SK-N-SH (cell line): ENCODE results near the gene IRGC. TPM values are rescaled to one million over a fixed set of nuclear protein-coding genes. Genes with fewer than 3 reads are reported as not detected.

Experiments used
- CTCF ChIA-PET: fragments of 300-600, 350-600 bp; formaldehyde crosslinking; extraction: SDS; loops from one replicate; lab custom pipeline; 2021; lab: Yijun Ruan, JAX
- POLR2A ChIA-PET: fragments of 350-600 bp; sonication (Branson Sonifier 250); formaldehyde crosslinking; extraction: SDS; loops from one replicate; lab custom pipeline; 2020; ENCODE audit warnings: antibody characterized with exemption, inconsistent platforms; lab: Yijun Ruan, JAX
- DNase-seq: peaks from one replicate; pipeline ENCODE4 v3.0.0; 2012
- H2AFZ ChIP-seq: fragments of 200-600 bp; sonication (generic); 2 replicates; pipeline ENCODE4 v1.8.1; 2016; ENCODE audit warnings: antibody characterized with exemption, mild to moderate bottlenecking, low read depth
- H3F3A ChIP-seq: fragments of 200-600 bp; sonication (generic); replicated peaks from 2 replicates; pipeline ENCODE3; 2016; ENCODE audit warnings: antibody characterized with exemption, mild to moderate bottlenecking; ENCODE audit not compliant: insufficient read depth
- H3K27ac ChIP-seq, 2 experiments: fragments of 200-500 bp in 1 of 2; fragments of 200-600 bp in 1 of 2; sonication (Bioruptor generic) in 1 of 2; sonication (generic), shearing (Covaris generic) in 1 of 2; 2 replicates each; pipeline versions ENCODE4 v1.5.1 to v1.6.1; 2014 to 2016; ENCODE audit warnings: low read depth in 2 of 2, inconsistent platforms in 1 of 2, low read length in 1 of 2, mild to moderate bottlenecking in 1 of 2, mixed read lengths in 1 of 2
- H3K27me3 ChIP-seq: fragments of 200-600 bp; sonication (generic), shearing (Covaris generic); 2 replicates; pipeline ENCODE4 v1.6.1; 2016; ENCODE audit warnings: mixed run types; ENCODE audit not compliant: insufficient read depth
- H3K36me3 ChIP-seq, 2 experiments: fragments of 200-500 bp in 1 of 2; fragments of 200-600 bp in 1 of 2; sonication (Bioruptor generic) in 1 of 2; sonication (generic) in 1 of 2; replicated peaks in 1 of 2; 2 replicates each; pipeline versions ENCODE3 to v1.5.1; 2014 to 2016; ENCODE audit warnings: low read length in 1 of 2, mild to moderate bottlenecking in 1 of 2; ENCODE audit not compliant: insufficient read depth in 2 of 2, control insufficient read depth in 1 of 2
- H3K4me1 ChIP-seq, 2 experiments: fragments of 200-500 bp in 1 of 2; fragments of 200-600 bp in 1 of 2; sonication (Bioruptor generic) in 1 of 2; sonication (generic), shearing (Covaris generic) in 1 of 2; 2 replicates each; pipeline versions ENCODE4 v1.5.1 to v1.6.1; 2014 to 2016; ENCODE audit warnings: low read depth in 1 of 2, low read length in 1 of 2, mixed run types in 1 of 2; ENCODE audit not compliant: insufficient read depth in 2 of 2, control insufficient read depth in 1 of 2
- H3K4me2 ChIP-seq: fragments of 200-600 bp; sonication (generic), shearing (Covaris generic); 2 replicates; pipeline ENCODE4 v1.6.1; 2017; ENCODE audit warnings: mixed run types
- H3K4me3 ChIP-seq, 2 experiments: fragments of 200-500 bp in 1 of 2; fragments of 200-600 bp in 1 of 2; sonication (Bioruptor generic) in 1 of 2; sonication (generic), shearing (Covaris generic) in 1 of 2; 2 replicates each; pipeline versions ENCODE4 v1.5.1 to v1.8.1; 2014 to 2016; ENCODE audit warnings: low read depth in 2 of 2, inconsistent platforms in 1 of 2, low read length in 1 of 2, mild to moderate bottlenecking in 1 of 2, mixed read lengths in 1 of 2, moderate library complexity in 1 of 2
- H3K79me2 ChIP-seq: fragments of 200-600 bp; sonication (generic); 2 replicates; pipeline ENCODE4 v1.8.1; 2017; ENCODE audit warnings: mild to moderate bottlenecking; ENCODE audit not compliant: insufficient read depth
- H3K9ac ChIP-seq: fragments of 200-600 bp; sonication (generic); 2 replicates; pipeline ENCODE4 v1.6.1; 2017; ENCODE audit warnings: mixed run types
- H3K9me2 ChIP-seq: fragments of 200-600 bp; sonication (generic); 2 replicates; pipeline ENCODE4 v1.6.1; 2017; ENCODE audit warnings: mixed run types
- H3K9me3 ChIP-seq: fragments of 200-600 bp; sonication (generic); 2 replicates; pipeline ENCODE4 v1.6.1; 2017; ENCODE audit warnings: mixed run types, mild to moderate bottlenecking, moderate library complexity
- H4K20me1 ChIP-seq: fragments of 200-600 bp; sonication (generic); 2 replicates; pipeline ENCODE4 v1.6.1; 2017; ENCODE audit warnings: mild to moderate bottlenecking, mixed run types; ENCODE audit not compliant: insufficient read depth
- CHD2 ChIP-seq: fragments of 150-350 bp; IDR thresholded peaks from 2 replicates; pipeline ENCODE4 v1.6.1; 2018; ENCODE audit warnings: low read length; ENCODE audit not compliant: partially characterized antibody
- ELF1 ChIP-seq: IDR thresholded peaks from 2 replicates; pipeline ENCODE4 v1.4.0; 2012
- FOXJ3 ChIP-seq: sonication (generic); formaldehyde crosslinking; IDR thresholded peaks from 2 replicates; pipeline ENCODE4 v1.5.1; 2020; ENCODE audit warnings: mild to moderate bottlenecking, missing genetic modification reagents
- JUND ChIP-seq: IDR thresholded peaks from 2 replicates; pipeline ENCODE4 v1.4.0; 2012
- NFIC ChIP-seq: IDR thresholded peaks from 2 replicates; pipeline ENCODE4 v1.4.0; 2012; ENCODE audit warnings: borderline replicate concordance
- NRF1 ChIP-seq: IDR thresholded peaks from 2 replicates; pipeline ENCODE4 v1.6.1; 2012; ENCODE audit warnings: low read depth, mild to moderate bottlenecking, low read length
- SIN3A ChIP-seq: IDR thresholded peaks from 2 replicates; pipeline ENCODE4 v1.6.1; 2012; ENCODE audit warnings: low read depth, mild to moderate bottlenecking, low read length, moderate library complexity, borderline replicate concordance
- SMC3 ChIP-seq: IDR thresholded peaks from 2 replicates; pipeline ENCODE4 v1.6.1; 2012; ENCODE audit warnings: low read depth, low read length, improper control_type of control experiment
- TEAD4 ChIP-seq: IDR thresholded peaks from 2 replicates; pipeline ENCODE4 v1.4.0; 2012; ENCODE audit warnings: mild to moderate bottlenecking, borderline replicate concordance; ENCODE audit not compliant: insufficient read depth
- YY1 ChIP-seq: IDR thresholded peaks from 2 replicates; pipeline ENCODE4 v1.4.0; 2012; ENCODE audit warnings: low read depth, mild to moderate bottlenecking
- WGBS: methylation state at CpG from one replicate; pipeline ENCODE4 v1.1.6; 2017; ENCODE audit warnings: low lambda C conversion rate; 5-methylcytosine and 5-hydroxymethylcytosine counted together
- polyA plus RNA-seq, 3 experiments: library from polyadenylated mRNA; depleted of rRNA; stranded (reverse); fragments of >200 nt; gene quantifications; 2 replicates each; pipeline ENCODE4 v1.2.3, GENCODE V29; 2012
- TF ChIP-seq, protein P1 (sequence below): fragments of 150-350 bp; IDR thresholded peaks from 2 replicates; pipeline ENCODE4 v1.6.1; 2016; ENCODE audit warnings: mild to moderate bottlenecking, low read depth, low read length
- TF ChIP-seq, protein P2 (sequence below): fragments of 200-600 bp; sonication (generic); IDR thresholded peaks from 2 replicates; pipeline ENCODE4 v1.6.1; 2017; ENCODE audit warnings: antibody characterized with exemption, mild to moderate bottlenecking, moderate library complexity

IRGC gene
- polyA plus RNA-seq, 1 of the 3 experiments (the other 2 are of a cell fraction): not detected

DNA sequence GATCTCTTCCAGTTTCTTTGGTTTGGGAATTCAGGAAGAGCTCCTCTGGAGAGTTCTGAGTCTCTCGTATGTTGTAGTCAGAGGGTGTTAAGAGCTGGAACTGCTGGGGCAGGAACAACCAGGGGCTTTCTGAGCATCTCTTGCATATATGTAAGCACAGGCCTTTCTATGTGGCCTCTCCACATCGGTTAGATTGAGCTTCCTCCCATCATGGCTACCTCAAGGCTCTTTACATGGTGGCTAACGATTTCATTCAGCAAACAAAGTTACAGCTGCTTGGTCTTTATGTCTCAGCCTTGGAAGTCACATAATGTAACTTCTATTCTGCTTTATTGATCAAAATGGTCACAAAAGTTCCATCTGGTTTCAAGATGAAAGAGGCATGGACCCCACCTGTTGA is 25.4 kb upstream of the IRGC start:
- Histone ChIP-seq H3K9ac (no peak overlapping the region), H3K27ac (no peak overlapping the region), H2AFZ (no peak overlapping the region), H3K27me3 (no peaks in the 10 kb centered on the region; the same call in 1 of the 2 replicates), H3K36me3 (no peaks in the 10 kb centered on the region), H3K79me2 (no peaks in the 10 kb centered on the region), H3K4me2 (no peak overlapping the region), H4K20me1 (no peaks in the 10 kb centered on the region), H3F3A (no peaks in the 10 kb centered on the region), H3K9me3 (no peaks in the 10 kb centered on the region), H3K9me2 (no peaks in the 10 kb centered on the region), H3K4me1 (peaks cover 0 to 13% of the 10 kb centered on the region in 2 experiments; a peak in 1 of 4 replicates), H3K4me3 (no peak overlapping the region; a peak in 1 of 4 replicates)
- 48% methylated on average over 3 of the region's 3 CpGs for WGBS
- no peak for DNase-seq
- POLR2A ChIA-PET: no interaction called here
- TF ChIP-seq, protein P1, sequence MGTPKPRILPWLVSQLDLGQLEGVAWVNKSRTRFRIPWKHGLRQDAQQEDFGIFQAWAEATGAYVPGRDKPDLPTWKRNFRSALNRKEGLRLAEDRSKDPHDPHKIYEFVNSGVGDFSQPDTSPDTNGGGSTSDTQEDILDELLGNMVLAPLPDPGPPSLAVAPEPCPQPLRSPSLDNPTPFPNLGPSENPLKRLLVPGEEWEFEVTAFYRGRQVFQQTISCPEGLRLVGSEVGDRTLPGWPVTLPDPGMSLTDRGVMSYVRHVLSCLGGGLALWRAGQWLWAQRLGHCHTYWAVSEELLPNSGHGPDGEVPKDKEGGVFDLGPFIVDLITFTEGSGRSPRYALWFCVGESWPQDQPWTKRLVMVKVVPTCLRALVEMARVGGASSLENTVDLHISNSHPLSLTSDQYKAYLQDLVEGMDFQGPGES: no peak
- TF ChIP-seq TEAD4: no peak
- TF ChIP-seq JUND: no peak
- TF ChIP-seq SIN3A: no peak
- TF ChIP-seq FOXJ3 (CRISPR knock-in tag): no peak
- no peak for TF ChIP-seq YY1
- TF ChIP-seq NFIC: no peak
- TF ChIP-seq, protein P2, sequence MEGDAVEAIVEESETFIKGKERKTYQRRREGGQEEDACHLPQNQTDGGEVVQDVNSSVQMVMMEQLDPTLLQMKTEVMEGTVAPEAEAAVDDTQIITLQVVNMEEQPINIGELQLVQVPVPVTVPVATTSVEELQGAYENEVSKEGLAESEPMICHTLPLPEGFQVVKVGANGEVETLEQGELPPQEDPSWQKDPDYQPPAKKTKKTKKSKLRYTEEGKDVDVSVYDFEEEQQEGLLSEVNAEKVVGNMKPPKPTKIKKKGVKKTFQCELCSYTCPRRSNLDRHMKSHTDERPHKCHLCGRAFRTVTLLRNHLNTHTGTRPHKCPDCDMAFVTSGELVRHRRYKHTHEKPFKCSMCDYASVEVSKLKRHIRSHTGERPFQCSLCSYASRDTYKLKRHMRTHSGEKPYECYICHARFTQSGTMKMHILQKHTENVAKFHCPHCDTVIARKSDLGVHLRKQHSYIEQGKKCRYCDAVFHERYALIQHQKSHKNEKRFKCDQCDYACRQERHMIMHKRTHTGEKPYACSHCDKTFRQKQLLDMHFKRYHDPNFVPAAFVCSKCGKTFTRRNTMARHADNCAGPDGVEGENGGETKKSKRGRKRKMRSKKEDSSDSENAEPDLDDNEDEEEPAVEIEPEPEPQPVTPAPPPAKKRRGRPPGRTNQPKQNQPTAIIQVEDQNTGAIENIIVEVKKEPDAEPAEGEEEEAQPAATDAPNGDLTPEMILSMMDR: no peak
- no peak for TF ChIP-seq ELF1
- no peak for TF ChIP-seq CHD2
- CTCF ChIA-PET: interaction anchor here (0.6 kb wide), 1 partner anchor 829 kb away, joined by 4 read pairs; no protein-coding TSS in a partner anchor

DNA sequence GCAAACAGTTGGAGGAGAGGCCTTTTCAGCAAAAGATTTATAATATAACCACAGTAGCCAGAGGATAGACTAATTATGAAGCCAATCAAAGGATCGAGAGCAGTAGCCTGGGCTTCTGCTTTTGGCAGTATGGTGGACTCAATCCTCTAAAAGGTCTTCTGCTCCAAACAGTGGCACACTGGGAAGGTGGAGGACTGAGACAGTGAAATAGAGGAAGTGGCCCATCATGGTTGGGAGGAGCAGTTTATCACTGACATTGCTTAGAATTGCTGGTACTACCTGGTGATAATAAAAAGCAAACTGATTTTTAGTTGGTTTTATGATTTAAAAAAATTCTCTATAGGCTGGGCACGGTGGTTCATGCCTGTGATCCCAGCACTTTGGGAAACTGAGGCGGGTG is 25.0 kb upstream of the IRGC start:
- Histone ChIP-seq H3K9ac (no peak overlapping the region), H3K27me3 (no peaks in the 10 kb centered on the region; the same call in 1 of the 2 replicates), H3K9me3 (no peaks in the 10 kb centered on the region), H3F3A (no peaks in the 10 kb centered on the region), H3K36me3 (no peaks in the 10 kb centered on the region), H3K4me2 (no peak overlapping the region), H3K4me1 (peaks cover 0 to 13% of the 10 kb centered on the region in 2 experiments; a peak in 1 of 4 replicates), H3K27ac (no peak overlapping the region), H3K4me3 (no peak overlapping the region), H3K9me2 (no peaks in the 10 kb centered on the region), H3K79me2 (no peaks in the 10 kb centered on the region), H4K20me1 (no peaks in the 10 kb centered on the region), H2AFZ (no peak overlapping the region)
- TF ChIP-seq SMC3 (no peak), NRF1 (no peak)
- 23% methylated on average over 3 of the region's 3 CpGs for WGBS
- no peak for DNase-seq
- POLR2A ChIA-PET: no interaction called here
- CTCF ChIA-PET: interaction anchor here (0.6 kb wide), 1 partner anchor 829 kb away, joined by 4 read pairs; no protein-coding TSS in a partner anchor
